NCI-H187 treated with DMSO at 0.1 percent for 48 hours (cell line): Measurements from ENCODE around the gene RRP12.

ENCODE experiments used
- DNase-seq: peaks from one replicate; lab custom pipeline; 2025; lab: John Stamatoyannopoulos, UW

Gene RRP12

DNA sequence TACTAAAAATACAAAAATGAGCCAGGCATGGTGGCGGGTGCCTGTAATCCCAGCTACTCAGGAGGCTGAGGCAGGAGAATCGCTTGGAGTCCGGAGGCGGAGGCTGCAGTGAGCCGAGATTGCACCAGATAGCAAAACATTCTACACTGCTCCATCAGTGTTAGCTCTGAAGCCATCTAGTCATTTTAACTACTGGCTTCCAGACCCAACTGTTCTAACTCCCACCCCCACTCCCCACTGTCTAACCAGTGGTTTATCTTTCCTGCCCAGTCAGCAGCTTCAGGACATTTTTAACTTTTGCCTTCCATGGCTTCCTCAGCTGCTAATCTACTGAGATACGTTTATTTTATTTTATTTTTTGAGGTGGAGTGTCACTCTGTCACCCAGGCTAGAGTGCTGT is 88.2 kb downstream of the RRP12 start:
- DNase-seq = no peak

DNA sequence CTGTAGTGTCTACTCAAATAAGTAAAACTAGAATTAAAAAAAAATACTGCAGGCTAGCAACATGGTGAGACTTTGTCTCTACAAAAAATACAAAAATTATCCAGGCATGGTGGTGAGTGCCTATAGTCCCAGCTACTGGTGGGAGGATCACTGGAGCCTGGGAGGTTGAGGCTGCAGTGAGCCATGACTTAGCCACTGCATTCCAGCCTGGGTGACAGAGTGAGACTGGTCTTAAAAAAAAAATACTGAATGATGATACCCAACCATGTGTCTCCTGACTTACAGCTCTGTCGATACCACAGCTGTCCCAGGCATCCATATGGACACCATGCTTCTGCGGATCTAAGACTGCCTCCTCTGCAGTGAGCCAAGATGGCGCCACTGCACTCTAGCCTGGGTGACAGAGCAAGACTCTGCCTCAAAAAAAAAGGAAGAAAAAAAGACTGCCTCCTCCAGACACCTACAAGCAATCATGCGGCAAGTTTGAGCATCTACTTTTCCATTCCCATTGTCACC is 90.0 kb downstream of the RRP12 start:
- DNase-seq = no peak

DNA sequence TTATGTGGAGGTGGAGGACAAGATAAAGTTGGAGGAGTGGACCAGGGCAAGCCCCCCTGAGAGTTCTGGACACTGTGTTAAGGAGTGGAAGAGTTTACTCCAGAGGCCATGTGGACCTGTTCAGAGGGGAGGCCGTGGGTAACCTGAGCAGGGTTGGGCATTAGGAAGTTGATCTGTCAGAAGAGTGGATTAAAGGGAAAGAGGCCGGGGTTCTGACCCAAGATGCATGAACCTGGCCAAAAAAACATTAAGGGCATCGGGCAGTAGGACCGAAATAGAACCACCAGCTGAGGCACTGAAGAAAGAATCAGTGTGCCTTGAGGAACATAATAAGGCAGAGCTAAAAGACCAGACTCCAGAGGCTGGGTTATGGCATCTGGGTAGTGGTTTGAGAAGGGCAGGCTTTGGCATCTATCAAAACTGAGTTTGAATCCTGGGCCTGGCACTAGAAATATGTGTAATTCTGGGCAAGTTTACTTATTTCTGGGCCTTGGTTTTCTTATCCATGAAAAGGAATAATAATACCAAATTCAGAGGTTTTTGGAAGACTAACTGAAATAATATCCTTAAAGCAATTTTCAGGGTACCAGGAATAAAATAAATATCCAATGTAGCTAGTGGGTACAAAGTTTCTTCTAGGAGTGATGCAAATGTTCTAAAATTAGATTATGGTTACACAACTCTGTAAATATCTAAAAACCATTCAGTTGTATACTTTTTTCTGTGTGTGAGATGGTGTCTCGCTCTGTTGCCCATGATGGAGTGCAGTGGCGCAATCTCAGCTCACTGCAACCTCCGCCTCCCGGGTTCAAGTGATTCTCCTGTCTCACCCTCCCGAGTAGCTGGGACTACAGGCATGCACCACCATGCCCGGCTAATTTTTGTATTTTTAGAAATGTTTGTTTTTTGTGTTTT is 93.0 kb downstream of the RRP12 start:
- DNase-seq = no peak

DNA sequence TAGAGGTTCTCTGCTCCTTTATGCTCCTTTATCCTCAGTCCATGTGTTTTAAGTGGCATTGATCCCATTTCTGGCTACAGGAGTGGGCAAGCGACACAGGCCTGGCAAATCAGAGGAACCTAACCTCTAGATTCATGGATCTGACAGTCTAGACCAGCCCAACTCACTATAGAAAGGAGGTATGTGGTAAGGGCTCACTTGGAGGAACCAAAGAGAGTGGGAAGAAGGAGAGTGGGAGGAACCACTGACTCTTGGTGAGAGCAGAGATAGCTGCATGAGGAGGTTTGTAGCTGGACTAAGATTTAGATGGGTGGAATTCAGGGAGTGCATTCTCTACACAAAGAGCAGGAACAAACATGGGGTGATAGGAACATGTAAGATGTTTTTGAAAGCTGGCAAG is 93.7 kb downstream of the RRP12 start:
- DNase-seq = no peak
